ENCODE results near the gene SERPINI1.

GRCh38 chr3:167733961-167734497 is 1.5 kb upstream of the SERPINI1 start:
- no peak for TF ChIP-seq CTCF (conservative IDR thresholded peaks at IDR 0.05)
- no peak for TF ChIP-seq ZFX (IDR thresholded peaks at IDR 0.05)

Data from C4-2B (cell line).